Smooth muscle cell of trachea (primary cell): ENCODE data around the gene EVA1B. TPM values are rescaled to one million over a fixed set of nuclear protein-coding genes. Genes with fewer than 3 reads are reported as not detected.

Experiments
- total RNA-seq: library from RNA; depleted of rRNA; stranded (reverse); fragments of >200 nt; gene quantifications from 2 replicates; pipeline ENCODE4 v1.2.1, GENCODE V29; 2014

EVA1B gene, protein sequence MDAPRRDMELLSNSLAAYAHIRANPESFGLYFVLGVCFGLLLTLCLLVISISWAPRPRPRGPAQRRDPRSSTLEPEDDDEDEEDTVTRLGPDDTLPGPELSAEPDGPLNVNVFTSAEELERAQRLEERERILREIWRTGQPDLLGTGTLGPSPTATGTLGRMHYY
- total RNA-seq = 225 and 335 TPM in 2 replicates

DNA sequence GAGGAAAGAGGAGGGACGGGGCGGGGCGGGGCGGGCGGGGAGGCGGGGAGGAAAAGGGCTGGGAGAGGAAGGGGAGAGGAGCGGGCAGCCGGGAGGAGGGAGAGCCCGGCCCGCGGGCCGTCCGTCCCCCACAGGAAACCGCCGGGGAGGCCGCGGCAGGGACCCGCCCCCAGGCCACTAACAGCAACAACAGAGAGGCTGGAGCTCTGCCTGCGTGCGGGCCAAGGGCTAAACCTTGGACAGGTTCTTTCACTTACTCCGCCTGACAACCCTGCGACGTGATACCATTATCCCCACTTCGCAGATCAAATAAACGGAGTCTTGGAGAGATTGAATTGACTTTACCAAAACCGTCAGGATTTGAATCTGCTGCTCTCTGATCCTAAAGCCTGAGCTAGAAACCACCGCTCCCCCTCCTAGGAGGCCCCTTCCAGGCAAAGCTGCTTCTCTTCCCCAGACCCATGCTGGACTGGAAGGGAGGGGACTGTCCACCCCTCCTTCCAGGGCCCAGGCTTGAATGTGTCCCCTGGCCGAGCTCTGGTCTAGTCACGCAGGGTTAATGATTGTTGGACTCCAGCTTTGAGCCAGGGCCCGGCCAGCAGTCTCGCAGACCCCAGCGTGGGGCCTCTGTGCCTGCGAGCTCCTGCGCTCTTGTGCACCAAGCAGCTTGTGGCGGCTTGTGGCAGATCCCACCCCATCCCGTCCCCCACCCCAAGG is at the start of gene EVA1B:
Gene EVA1B, minus strand, starts transcription at position 10 of the 717 bp plus-strand sequence. CDS start 608 bp downstream, outside the sequence.

DNA sequence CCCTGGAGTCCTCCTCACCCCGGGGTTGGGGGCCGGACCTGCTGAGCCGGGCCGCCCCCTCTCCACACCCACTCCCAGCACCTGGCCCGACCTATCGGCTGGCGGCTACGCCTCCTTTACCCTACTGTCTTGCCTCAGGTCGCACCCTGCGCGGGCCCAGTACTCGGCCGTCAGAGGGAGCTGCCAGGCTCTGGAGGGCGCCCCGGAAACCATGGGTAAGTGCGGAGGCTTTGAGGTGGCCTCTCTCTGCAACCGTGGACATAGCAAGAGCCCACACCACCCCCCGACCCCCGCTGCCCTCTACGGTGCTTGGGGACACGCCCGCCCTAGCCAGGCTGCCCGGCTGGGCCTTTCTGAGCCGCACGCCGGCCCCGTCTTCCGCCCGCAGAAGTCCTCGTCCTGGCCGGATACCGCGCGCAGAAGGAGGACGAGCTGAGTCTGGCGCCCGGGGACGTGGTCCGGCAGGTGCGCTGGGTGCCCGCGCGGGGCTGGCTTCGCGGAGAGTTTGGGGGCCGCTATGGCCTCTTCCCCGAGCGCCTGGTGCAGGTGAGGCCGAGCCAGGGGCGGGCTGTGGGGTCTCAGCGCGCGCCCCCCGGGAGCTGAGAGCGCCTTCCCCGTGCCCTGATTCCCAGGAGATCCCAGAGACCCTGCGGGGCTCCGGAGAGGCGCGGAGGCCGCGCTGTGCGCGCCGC is 17.1 kb downstream of the EVA1B start, which contains the start of gene SH3D21:
Gene SH3D21, plus strand, starts transcription at position 159 of the 692 bp plus-strand sequence. Its CDS starts 53 bp downstream, at position 212.

Other genes starting within 250 kb of the EVA1B start
- 0.15 and 0.33 TPM in 2 replicates for gene TEKT2, start 239.6 kb downstream of the EVA1B start, total RNA-seq
- gene ADPRS, start 234.8 kb downstream of the EVA1B start, total RNA-seq = 26.5 and 27.6 TPM in 2 replicates
- 10.8 and 24.3 TPM in 2 replicates for gene COL8A2, start 198.4 kb downstream of the EVA1B start, total RNA-seq
- gene TRAPPC3, start 174.2 kb downstream of the EVA1B start, total RNA-seq = 85.0 and 113 TPM in 2 replicates
- 96.4 and 124 TPM in 2 replicates for gene MAP7D1, start 167.5 kb downstream of the EVA1B start, total RNA-seq
- gene THRAP3, start 99.2 kb downstream of the EVA1B start, total RNA-seq = 114 and 128 TPM in 2 replicates
- gene SH3D21, start 17.3 kb downstream of the EVA1B start, total RNA-seq = 4.7 and 8.1 TPM in 2 replicates
- gene STK40, start 62.3 kb upstream of the EVA1B start, total RNA-seq = 15.6 and 16.7 TPM in 2 replicates
- 13.8 and 13.9 TPM in 2 replicates for gene LSM10, start 74.3 kb upstream of the EVA1B start, total RNA-seq
- gene OSCP1, start 126.8 kb upstream of the EVA1B start, total RNA-seq = 15.7 and 17.3 TPM in 2 replicates
- gene MRPS15, start 140.7 kb upstream of the EVA1B start, total RNA-seq = 66.7 and 102 TPM in 2 replicates
- gene CSF3R, start 159.3 kb upstream of the EVA1B start, total RNA-seq = under 0.01 TPM in 1 of 2 replicates, not detected in the other